Activated CD4-positive, alpha-beta memory T cell treated with anti-CD3 and anti-CD28 coated beads for 36 hours (primary cell): Measurements from ENCODE around the gene PADI6. TPM values are rescaled to one million over a fixed set of nuclear protein-coding genes. Genes with fewer than 3 reads are reported as not detected.

ENCODE experiments used
- CTCF ChIA-PET: fragments of 350-600 bp; sonication (Branson Sonifier 250); formaldehyde crosslinking; loops from one replicate; lab custom pipeline; 2021; ENCODE audit warnings: antibody characterized with exemption, inconsistent platforms; lab: Charles Lee
- POLR2A ChIA-PET: fragments of 350-600 bp; sonication (Branson Sonifier 250); formaldehyde crosslinking; loops from one replicate; lab custom pipeline; 2021; ENCODE audit warnings: antibody characterized with exemption; lab: Charles Lee
- DNase-seq: peaks from one replicate; pipeline ENCODE4 v3.0.0-alpha.2; 2020
- H3K27ac Mint-ChIP-seq: one replicate; pipeline ENCODE4 v1.8.0; 2021; ENCODE audit warnings: mixed read lengths
- H3K27me3 Mint-ChIP-seq: one replicate; pipeline ENCODE4 v1.8.0; 2021; ENCODE audit warnings: mixed read lengths
- H3K36me3 Mint-ChIP-seq: one replicate; pipeline ENCODE4 v1.8.0; 2021; ENCODE audit warnings: mixed read lengths
- H3K4me1 Mint-ChIP-seq: one replicate; pipeline ENCODE4 v1.8.0; 2021; ENCODE audit warnings: low read depth, mixed read lengths
- H3K4me3 Mint-ChIP-seq: one replicate; pipeline ENCODE4 v1.8.0; 2021; ENCODE audit warnings: mild to moderate bottlenecking, mixed read lengths
- H3K9me3 Mint-ChIP-seq: one replicate; pipeline ENCODE4 v1.8.0; 2021; ENCODE audit warnings: mixed read lengths
- intact Hi-C: fragments of 100-400 bp; cut with micrococcal nuclease; formaldehyde crosslinking; loops from one replicate; pipeline ENCODE4 v1.15.1; 2023
- total RNA-seq, 2 experiments: library from RNA; stranded (reverse); gene quantifications; one replicate each; pipeline ENCODE4 v1.2.3, GENCODE V29; 2021

The PADI6 gene
- total RNA-seq, 2 experiments from 2014 or later: not detected

- ChIA-PET CTCF (no interaction called here), POLR2A (interaction anchor here (0.7 kb wide), 1 partner anchor 12 kb away, joined by 3 read pairs; the partner anchor contains the start of gene PADI6)
- no peak overlapping the region for H3K4me3 Mint-ChIP-seq
- H3K9me3 Mint-ChIP-seq: no peaks in the 10 kb centered on the region
- intact Hi-C loops: no loop called here
- no peak for DNase-seq
- H3K4me1 Mint-ChIP-seq: no peaks in the 10 kb centered on the region
- H3K36me3 Mint-ChIP-seq: no peaks in the 10 kb centered on the region
- peaks cover 5% of the 10 kb centered on the region for H3K27me3 Mint-ChIP-seq
- H3K27ac Mint-ChIP-seq: no peak overlapping the region
Observed at GRCh38 chr1:17360272-17360956, 11.6 kb upstream of the PADI6 start.

- intact Hi-C loops: no loop called here
- Mint-ChIP-seq H3K27ac (no peak overlapping the region), H3K27me3 (peaks cover 5% of the 10 kb centered on the region), H3K36me3 (no peaks in the 10 kb centered on the region), H3K9me3 (no peaks in the 10 kb centered on the region), H3K4me1 (no peaks in the 10 kb centered on the region), H3K4me3 (no peak overlapping the region)
- ChIA-PET CTCF (no interaction called here), POLR2A (no interaction called here)
- no peak for DNase-seq
Observed at GRCh38 chr1:17361687-17362086, 10.3 kb upstream of the PADI6 start.

GRCh38 chr1:17363351-17363750, 8.6 kb upstream of the PADI6 start:
- no peak for DNase-seq
- Mint-ChIP-seq H3K27me3 (peaks cover 5% of the 10 kb centered on the region), H3K9me3 (no peaks in the 10 kb centered on the region), H3K4me3 (no peak overlapping the region), H3K36me3 (no peaks in the 10 kb centered on the region), H3K4me1 (no peaks in the 10 kb centered on the region), H3K27ac (no peak overlapping the region)
- intact Hi-C loops: no loop called here
- ChIA-PET POLR2A (no interaction called here), CTCF (no interaction called here)

GRCh38 chr1:17363771-17364170, 8.2 kb upstream of the PADI6 start:
- CTCF ChIA-PET: no interaction called here
- intact Hi-C loops: no loop called here
- H3K27ac Mint-ChIP-seq: no peak overlapping the region
- no peak overlapping the region for H3K4me3 Mint-ChIP-seq
- DNase-seq: no peak
- no peaks in the 10 kb centered on the region for H3K4me1 Mint-ChIP-seq
- no peaks in the 10 kb centered on the region for H3K9me3 Mint-ChIP-seq
- peaks cover 5% of the 10 kb centered on the region for H3K27me3 Mint-ChIP-seq
- POLR2A ChIA-PET: no interaction called here
- no peaks in the 10 kb centered on the region for H3K36me3 Mint-ChIP-seq

GRCh38 chr1:17365293-17365692, 6.7 kb upstream of the PADI6 start:
- DNase-seq: no peak
- Mint-ChIP-seq H3K27ac (no peak overlapping the region), H3K36me3 (no peaks in the 10 kb centered on the region), H3K4me3 (no peak overlapping the region), H3K27me3 (peaks cover 5% of the 10 kb centered on the region), H3K9me3 (no peaks in the 10 kb centered on the region), H3K4me1 (no peaks in the 10 kb centered on the region)
- ChIA-PET CTCF (no interaction called here), POLR2A (no interaction called here)
- intact Hi-C loops: no loop called here

- POLR2A ChIA-PET: no interaction called here
- intact Hi-C loops: no loop called here
- DNase-seq: no peak
- peaks cover under 1% of the 10 kb centered on the region for H3K27me3 Mint-ChIP-seq
- no peaks in the 10 kb centered on the region for H3K36me3 Mint-ChIP-seq
- H3K4me1 Mint-ChIP-seq: no peaks in the 10 kb centered on the region
- CTCF ChIA-PET: no interaction called here
- no peak overlapping the region for H3K4me3 Mint-ChIP-seq
- H3K9me3 Mint-ChIP-seq: no peaks in the 10 kb centered on the region
- no peak overlapping the region for H3K27ac Mint-ChIP-seq
Observed at GRCh38 chr1:17369466-17369865, 2.5 kb upstream of the PADI6 start.

GRCh38 chr1:17370618-17371017, 1.4 kb upstream of the PADI6 start:
- DNase-seq: no peak
- intact Hi-C loops: no loop called here
- no peaks in the 10 kb centered on the region for H3K27me3 Mint-ChIP-seq
- no peak overlapping the region for H3K4me3 Mint-ChIP-seq
- ChIA-PET POLR2A (interaction anchor here (0.7 kb wide), 1 partner anchor 13 kb away, joined by 3 read pairs; no protein-coding TSS in a partner anchor), CTCF (no interaction called here)
- no peaks in the 10 kb centered on the region for H3K4me1 Mint-ChIP-seq
- no peaks in the 10 kb centered on the region for H3K36me3 Mint-ChIP-seq
- H3K9me3 Mint-ChIP-seq: no peaks in the 10 kb centered on the region
- H3K27ac Mint-ChIP-seq: no peak overlapping the region

GRCh38 chr1:17372955-17373354, 959 bp downstream of the PADI6 start:
- no peak overlapping the region for H3K27ac Mint-ChIP-seq
- intact Hi-C loops: no loop called here
- H3K4me1 Mint-ChIP-seq: no peaks in the 10 kb centered on the region
- H3K4me3 Mint-ChIP-seq: no peak overlapping the region
- no peaks in the 10 kb centered on the region for H3K36me3 Mint-ChIP-seq
- DNase-seq: no peak
- ChIA-PET POLR2A (no interaction called here), CTCF (no interaction called here)
- H3K9me3 Mint-ChIP-seq: no peaks in the 10 kb centered on the region
- H3K27me3 Mint-ChIP-seq: no peaks in the 10 kb centered on the region

GRCh38 chr1:17375651-17376050, 3.7 kb downstream of the PADI6 start:
- intact Hi-C loops: no loop called here
- DNase-seq: no peak
- Mint-ChIP-seq H3K9me3 (no peaks in the 10 kb centered on the region), H3K36me3 (no peaks in the 10 kb centered on the region), H3K27me3 (no peaks in the 10 kb centered on the region), H3K27ac (no peak overlapping the region), H3K4me3 (no peak overlapping the region), H3K4me1 (no peaks in the 10 kb centered on the region)
- POLR2A ChIA-PET: no interaction called here
- CTCF ChIA-PET: no interaction called here

- ChIA-PET POLR2A (no interaction called here), CTCF (no interaction called here)
- intact Hi-C loops: no loop called here
- Mint-ChIP-seq H3K9me3 (no peaks in the 10 kb centered on the region), H3K27ac (no peak overlapping the region), H3K4me3 (no peak overlapping the region), H3K4me1 (no peaks in the 10 kb centered on the region), H3K27me3 (no peaks in the 10 kb centered on the region), H3K36me3 (no peaks in the 10 kb centered on the region)
- DNase-seq: no peak
Observed at GRCh38 chr1:17377325-17377953, 5.4 kb downstream of the PADI6 start.

- intact Hi-C loops: no loop called here
- no peaks in the 10 kb centered on the region for H3K27me3 Mint-ChIP-seq
- no peaks in the 10 kb centered on the region for H3K36me3 Mint-ChIP-seq
- no peaks in the 10 kb centered on the region for H3K9me3 Mint-ChIP-seq
- H3K4me1 Mint-ChIP-seq: no peaks in the 10 kb centered on the region
- ChIA-PET POLR2A (no interaction called here), CTCF (no interaction called here)
- H3K4me3 Mint-ChIP-seq: no peak overlapping the region
- H3K27ac Mint-ChIP-seq: no peak overlapping the region
- no peak for DNase-seq
Observed at GRCh38 chr1:17381161-17381560, 9.2 kb downstream of the PADI6 start.

GRCh38 chr1:17392199-17392740, 20.3 kb downstream of the PADI6 start:
- intact Hi-C loops: no loop called here
- Mint-ChIP-seq H3K4me3 (no peak overlapping the region), H3K27me3 (no peaks in the 10 kb centered on the region), H3K27ac (no peak overlapping the region), H3K9me3 (no peaks in the 10 kb centered on the region), H3K4me1 (no peaks in the 10 kb centered on the region), H3K36me3 (no peaks in the 10 kb centered on the region)
- DNase-seq: no peak
- CTCF ChIA-PET: interaction anchor here (0.7 kb wide), 1 partner anchor 215 kb away, joined by 3 read pairs; no protein-coding TSS in a partner anchor
- POLR2A ChIA-PET: no interaction called here

- ChIA-PET POLR2A (no interaction called here), CTCF (no interaction called here)
- no peak for DNase-seq
- H3K27me3 Mint-ChIP-seq: no peaks in the 10 kb centered on the region
- no peak overlapping the region for H3K27ac Mint-ChIP-seq
- no peak overlapping the region for H3K4me3 Mint-ChIP-seq
- no peaks in the 10 kb centered on the region for H3K9me3 Mint-ChIP-seq
- no peaks in the 10 kb centered on the region for H3K36me3 Mint-ChIP-seq
- intact Hi-C loops: no loop called here
- no peaks in the 10 kb centered on the region for H3K4me1 Mint-ChIP-seq
Observed at GRCh38 chr1:17393230-17393629, 21.2 kb downstream of the PADI6 start.
